NB4 (cell line): ENCODE measurements around the gene BOC.

Source experiments
- POLR2A ChIP-seq: IDR thresholded peaks from 2 replicates; pipeline ENCODE4 v1.6.1; 2011; ENCODE audit warnings: mild to moderate bottlenecking; ENCODE audit not compliant: insufficient read length; ENCODE audit errors: extremely low read depth
- TF ChIP-seq, protein P1 (sequence below): IDR thresholded peaks from one replicate; pipeline ENCODE4 v1.5.1; 2012; ENCODE audit warnings: low read depth, low read length
- TF ChIP-seq, protein P2 (sequence below): IDR thresholded peaks from 2 replicates; pipeline ENCODE4 v1.6.1; 2011; ENCODE audit warnings: low read depth, low read length

DNA sequence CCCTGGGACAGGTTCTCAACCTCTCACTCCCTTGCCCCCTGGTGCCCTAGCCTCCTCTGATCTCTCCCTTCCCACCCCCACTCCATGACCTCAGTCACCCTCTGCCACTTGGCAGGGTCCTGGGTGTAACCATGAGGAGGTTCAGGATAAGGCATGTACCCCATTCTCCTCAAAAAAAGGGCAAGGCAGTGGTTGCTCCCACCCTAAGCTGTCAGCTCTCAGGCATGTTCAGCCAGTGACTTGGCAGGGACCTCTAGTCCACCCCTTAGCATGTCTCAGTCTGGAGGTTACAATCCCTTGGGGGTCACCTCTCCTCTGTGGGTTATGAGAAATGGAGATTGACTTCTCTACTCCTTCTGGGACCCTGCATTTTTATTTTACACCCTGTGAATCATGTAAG lies 11.0 kb upstream of the BOC start:
- TF ChIP-seq, protein P1, sequence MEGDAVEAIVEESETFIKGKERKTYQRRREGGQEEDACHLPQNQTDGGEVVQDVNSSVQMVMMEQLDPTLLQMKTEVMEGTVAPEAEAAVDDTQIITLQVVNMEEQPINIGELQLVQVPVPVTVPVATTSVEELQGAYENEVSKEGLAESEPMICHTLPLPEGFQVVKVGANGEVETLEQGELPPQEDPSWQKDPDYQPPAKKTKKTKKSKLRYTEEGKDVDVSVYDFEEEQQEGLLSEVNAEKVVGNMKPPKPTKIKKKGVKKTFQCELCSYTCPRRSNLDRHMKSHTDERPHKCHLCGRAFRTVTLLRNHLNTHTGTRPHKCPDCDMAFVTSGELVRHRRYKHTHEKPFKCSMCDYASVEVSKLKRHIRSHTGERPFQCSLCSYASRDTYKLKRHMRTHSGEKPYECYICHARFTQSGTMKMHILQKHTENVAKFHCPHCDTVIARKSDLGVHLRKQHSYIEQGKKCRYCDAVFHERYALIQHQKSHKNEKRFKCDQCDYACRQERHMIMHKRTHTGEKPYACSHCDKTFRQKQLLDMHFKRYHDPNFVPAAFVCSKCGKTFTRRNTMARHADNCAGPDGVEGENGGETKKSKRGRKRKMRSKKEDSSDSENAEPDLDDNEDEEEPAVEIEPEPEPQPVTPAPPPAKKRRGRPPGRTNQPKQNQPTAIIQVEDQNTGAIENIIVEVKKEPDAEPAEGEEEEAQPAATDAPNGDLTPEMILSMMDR, result no peak
- TF ChIP-seq, protein P2, sequence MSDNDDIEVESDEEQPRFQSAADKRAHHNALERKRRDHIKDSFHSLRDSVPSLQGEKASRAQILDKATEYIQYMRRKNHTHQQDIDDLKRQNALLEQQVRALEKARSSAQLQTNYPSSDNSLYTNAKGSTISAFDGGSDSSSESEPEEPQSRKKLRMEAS, result no peak
- no peak for TF ChIP-seq POLR2A
